HepG2 (cell line): ENCODE results near the gene MUL1. TPM values are rescaled to one million over a fixed set of nuclear protein-coding genes. Genes with fewer than 3 reads are reported as not detected.

Experiments
- BHLHE40 ChIP-seq: IDR thresholded peaks from 2 replicates; pipeline ENCODE4 v1.6.1; 2011; ENCODE audit warnings: low read length, improper control_type of control experiment
- EED ChIP-seq: sonication (generic); formaldehyde crosslinking; IDR thresholded peaks from 2 replicates; pipeline ENCODE4 v1.5.0; 2020; ENCODE audit warnings: mild to moderate bottlenecking, missing genetic modification reagents
- ERF ChIP-seq: IDR thresholded peaks from 2 replicates; pipeline ENCODE4 v1.6.1; 2018; ENCODE audit warnings: missing biosample characterization, missing genetic modification reagents
- NR3C1 ChIP-seq: sonication (generic); formaldehyde crosslinking; IDR thresholded peaks from 2 replicates; pipeline ENCODE4 v1.4.0; 2020; ENCODE audit warnings: missing genetic modification reagents
- REST ChIP-seq, 2 experiments: IDR thresholded peaks; 2 replicates each; pipeline ENCODE4 v1.6.1; 2011 to 2012; ENCODE audit warnings: low read length in 2 of 2, borderline replicate concordance in 1 of 2, low read depth in 1 of 2, mild to moderate bottlenecking in 1 of 2, moderate library complexity in 1 of 2
- SETDB1 ChIP-seq: sonication (generic); formaldehyde crosslinking; IDR thresholded peaks from 2 replicates; pipeline ENCODE4 v1.5.1; 2020; ENCODE audit warnings: missing genetic modification reagents, mild to moderate bottlenecking, borderline replicate concordance
- SRY ChIP-seq: sonication (generic); formaldehyde crosslinking; IDR thresholded peaks from 2 replicates; pipeline ENCODE4 v1.8.0; 2022; ENCODE audit warnings: mild to moderate bottlenecking, missing genetic modification reagents
- U2AF1 ChIP-seq: fragments of 200-400 bp; formaldehyde crosslinking; optimal IDR thresholded peaks from 2 replicates; pipeline ENCODE3; 2017; ENCODE audit warnings: mild to moderate bottlenecking, low read depth, low read length
- WIZ ChIP-seq: sonication (generic); formaldehyde crosslinking; IDR thresholded peaks from 2 replicates; pipeline ENCODE4 v1.5.1; 2020; ENCODE audit warnings: mild to moderate bottlenecking, missing genetic modification reagents
- ZNF160 ChIP-seq: sonication (generic); formaldehyde crosslinking; IDR thresholded peaks from 2 replicates; pipeline ENCODE4 v1.8.0; 2022; ENCODE audit warnings: mild to moderate bottlenecking, inconsistent platforms, missing genetic modification reagents
- ZNF33B ChIP-seq: sonication (generic); formaldehyde crosslinking; IDR thresholded peaks from 2 replicates; pipeline ENCODE4 v1.5.1; 2020; ENCODE audit warnings: mild to moderate bottlenecking, missing genetic modification reagents
- ZNF629 ChIP-seq: sonication (generic); formaldehyde crosslinking; conservative IDR thresholded peaks from 2 replicates; pipeline ENCODE4 v1.5.0; 2020; ENCODE audit warnings: missing genetic modification reagents
- ZNF672 ChIP-seq: sonication (generic); formaldehyde crosslinking; IDR thresholded peaks from 2 replicates; pipeline ENCODE4 v1.8.1; 2022; ENCODE audit warnings: missing genetic modification reagents
- ZNF737 ChIP-seq: sonication (generic); formaldehyde crosslinking; IDR thresholded peaks from 2 replicates; pipeline ENCODE4 v1.5.0; 2020; ENCODE audit warnings: missing genetic modification reagents, mild to moderate bottlenecking, borderline replicate concordance
- ZNF800 ChIP-seq: sonication (generic); formaldehyde crosslinking; IDR thresholded peaks from 2 replicates; pipeline ENCODE4 v1.4.0; 2020; ENCODE audit warnings: missing genetic modification reagents
- ZSCAN31 ChIP-seq: sonication (generic); formaldehyde crosslinking; IDR thresholded peaks from 2 replicates; pipeline ENCODE4 v1.5.0; 2020; ENCODE audit warnings: low read depth, mild to moderate bottlenecking, missing genetic modification reagents
- polyA plus RNA-seq, 8 experiments: library from polyadenylated mRNA; depleted of rRNA in 3 of 8; stranded (reverse) in 7 of 8; unstranded in 1 of 8; fragments of >200 nt; fragmentation: Illumina TruSeq in 4 of 8; extraction: Trizol in 4 of 8; gene quantifications; 2 replicates each; pipeline versions ENCODE4 v1.2.1 to v1.2.3, GENCODE V29; 2011 to 2016; ENCODE audit warnings: low read depth in 4 of 8, missing spikeins in 1 of 8, mixed read lengths in 1 of 8; ENCODE audit not compliant: insufficient read depth in 1 of 8
- total RNA-seq, 5 experiments: library from RNA; depleted of rRNA; stranded (reverse); fragments of >200 nt; fragmentation: Illumina TruSeq; extraction: Trizol; gene quantifications; 2 replicates each; pipeline ENCODE4 v1.2.3, GENCODE V29; 2016; ENCODE audit warnings: low read depth in 1 of 5
- TF ChIP-seq, protein P1 (sequence below): IDR thresholded peaks from 2 replicates; pipeline ENCODE4 v1.6.1; 2012; ENCODE audit warnings: low read depth, low read length, improper control_type of control experiment
- TF ChIP-seq, protein P2 (sequence below): IDR thresholded peaks from 2 replicates; pipeline ENCODE4 v1.6.1; 2016

The MUL1 gene
- total and polyA plus RNA-seq, 2 of the 13 experiments (the other 11 are each of a cell fraction or from before 2014, with no cell fraction given): 21.5 to 26.5 TPM

- TF ChIP-seq, protein P1, sequence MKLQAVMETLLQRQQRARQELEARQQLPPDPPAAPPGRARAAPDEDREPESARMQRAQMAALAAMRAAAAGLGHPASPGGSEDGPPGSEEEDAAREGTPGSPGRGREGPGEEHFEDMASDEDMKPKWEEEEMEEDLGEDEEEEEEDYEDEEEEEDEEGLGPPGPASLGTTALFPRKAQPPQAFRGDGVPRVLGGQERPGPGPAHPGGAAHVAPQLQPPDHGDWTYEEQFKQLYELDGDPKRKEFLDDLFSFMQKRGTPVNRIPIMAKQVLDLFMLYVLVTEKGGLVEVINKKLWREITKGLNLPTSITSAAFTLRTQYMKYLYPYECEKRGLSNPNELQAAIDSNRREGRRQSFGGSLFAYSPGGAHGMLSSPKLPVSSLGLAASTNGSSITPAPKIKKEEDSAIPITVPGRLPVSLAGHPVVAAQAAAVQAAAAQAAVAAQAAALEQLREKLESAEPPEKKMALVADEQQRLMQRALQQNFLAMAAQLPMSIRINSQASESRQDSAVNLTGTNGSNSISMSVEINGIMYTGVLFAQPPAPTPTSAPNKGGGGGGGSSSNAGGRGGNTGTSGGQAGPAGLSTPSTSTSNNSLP: no peak
- TF ChIP-seq U2AF1 (no peak), WIZ (CRISPR knock-in tag) (peak; percentile 96), ZNF33B (CRISPR knock-in tag) (no peak), SETDB1 (no peak), ERF (CRISPR knock-in tag) (peak; percentile 64), EED (CRISPR knock-in tag) (peak; percentile 44; the same call in 1 of the 2 replicates), ZNF800 (CRISPR knock-in tag) (no peak), SRY (CRISPR knock-in tag) (peak; percentile 91; the same call in 1 of the 2 replicates), ZNF672 (CRISPR knock-in tag) (no peak), ZSCAN31 (CRISPR knock-in tag) (peak; percentile 75), REST (IDR thresholded peaks at IDR 0.05; ENCODE audit: borderline replicate concordance in 1 of 2, low read depth in 1 of 2, low read length in 2 of 2) (peak; percentile 8 to 77), BHLHE40 (no peak), ZNF629 (CRISPR knock-in tag) (no peak), ZNF160 (CRISPR knock-in tag) (peak; percentile 82; the same call in 1 of the 2 replicates), NR3C1 (CRISPR knock-in tag) (no peak), ZNF737 (CRISPR knock-in tag) (no peak)
- TF ChIP-seq, protein P2, sequence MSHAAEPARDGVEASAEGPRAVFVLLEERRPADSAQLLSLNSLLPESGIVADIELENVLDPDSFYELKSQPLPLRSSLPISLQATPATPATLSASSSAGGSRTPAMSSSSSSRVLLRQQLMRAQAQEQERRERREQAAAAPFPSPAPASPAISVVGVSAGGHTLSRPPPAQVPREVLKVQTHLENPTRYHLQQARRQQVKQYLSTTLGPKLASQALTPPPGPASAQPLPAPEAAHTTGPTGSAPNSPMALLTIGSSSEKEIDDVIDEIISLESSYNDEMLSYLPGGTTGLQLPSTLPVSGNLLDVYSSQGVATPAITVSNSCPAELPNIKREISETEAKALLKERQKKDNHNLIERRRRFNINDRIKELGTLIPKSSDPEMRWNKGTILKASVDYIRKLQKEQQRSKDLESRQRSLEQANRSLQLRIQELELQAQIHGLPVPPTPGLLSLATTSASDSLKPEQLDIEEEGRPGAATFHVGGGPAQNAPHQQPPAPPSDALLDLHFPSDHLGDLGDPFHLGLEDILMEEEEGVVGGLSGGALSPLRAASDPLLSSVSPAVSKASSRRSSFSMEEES (CRISPR knock-in tag): no peak
These were observed at the start of gene MUL1 (continued) for GRCh38 chr1:20507564-20508410.
